ENCODE results near the gene XKR3.
"Not testable (repeated sequence)": the region's sequence is repeated elsewhere in the genome, so short reads cannot be mapped to it uniquely, and the experiment has no call there.

XKR3 gene

DNA sequence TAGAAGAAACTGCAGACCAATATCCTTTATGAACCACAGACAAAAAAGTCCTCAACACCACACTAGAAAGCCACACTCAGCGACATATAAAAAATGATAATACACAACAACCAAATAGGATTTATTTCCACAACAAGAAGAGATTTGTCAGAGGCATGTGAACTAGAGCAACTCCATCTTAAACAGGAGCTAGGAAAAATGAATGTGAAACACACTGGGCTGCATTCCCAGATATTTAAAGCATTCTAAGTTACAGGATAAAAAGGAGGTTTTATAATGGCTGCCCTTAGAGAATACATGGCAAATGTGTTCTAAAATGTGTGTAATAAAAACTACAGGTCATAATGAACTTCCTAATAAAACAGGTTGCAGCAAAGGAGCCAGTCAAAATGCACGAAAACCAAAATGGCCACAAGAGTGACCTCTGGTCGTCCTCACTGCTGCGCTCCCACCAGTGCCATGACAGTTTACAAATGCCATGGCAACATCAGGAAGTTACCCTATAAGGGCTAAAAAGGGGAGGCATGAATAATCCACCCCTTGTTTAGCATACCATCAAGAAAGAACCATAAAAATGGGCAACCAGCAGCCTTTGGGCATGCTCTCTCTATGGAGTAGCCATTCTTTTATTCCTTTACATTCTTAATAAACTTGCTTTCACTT is 21.8 kb downstream of the XKR3 start:
- no peak for DNase-seq

DNA sequence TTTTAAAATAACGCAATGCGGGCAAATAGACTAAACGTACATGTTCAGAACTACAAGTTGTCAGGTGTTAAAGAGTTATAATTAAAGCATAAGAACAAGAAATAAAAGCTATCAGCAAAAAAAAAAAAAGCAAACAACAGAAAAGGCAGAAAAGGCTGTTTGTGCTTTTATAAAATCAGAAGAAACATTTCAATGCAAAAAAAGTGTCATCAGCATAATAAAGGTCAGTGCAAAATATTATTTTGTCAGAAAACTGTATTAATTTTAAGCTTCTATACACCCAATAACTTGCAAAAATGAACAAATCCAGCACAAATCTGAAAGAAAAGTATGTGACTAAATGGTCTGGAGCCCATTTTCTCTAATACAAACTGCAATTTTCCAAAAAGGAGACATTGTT is 23.6 kb downstream of the XKR3 start:
- DNase-seq = no peak

DNA sequence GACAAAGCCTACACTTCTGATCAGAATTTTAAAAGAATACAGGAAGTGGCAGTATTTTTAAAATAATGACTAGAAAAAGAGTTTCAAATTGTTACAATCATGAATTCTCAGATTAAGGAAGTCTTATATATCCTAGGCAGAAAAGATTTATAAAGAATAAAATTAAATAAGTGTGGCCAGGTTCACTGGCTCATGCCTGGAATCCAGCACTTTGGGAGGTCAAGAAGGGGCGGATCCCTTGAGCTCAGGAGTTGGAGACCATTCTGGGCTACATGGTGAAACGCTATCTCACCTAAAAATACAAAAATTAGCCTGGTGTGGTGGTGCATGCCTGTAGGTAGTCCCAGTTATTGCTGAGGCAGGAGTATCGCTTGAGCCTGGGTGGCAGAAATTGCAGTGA is 24.1 kb downstream of the XKR3 start:
- no peak for DNase-seq

DNA sequence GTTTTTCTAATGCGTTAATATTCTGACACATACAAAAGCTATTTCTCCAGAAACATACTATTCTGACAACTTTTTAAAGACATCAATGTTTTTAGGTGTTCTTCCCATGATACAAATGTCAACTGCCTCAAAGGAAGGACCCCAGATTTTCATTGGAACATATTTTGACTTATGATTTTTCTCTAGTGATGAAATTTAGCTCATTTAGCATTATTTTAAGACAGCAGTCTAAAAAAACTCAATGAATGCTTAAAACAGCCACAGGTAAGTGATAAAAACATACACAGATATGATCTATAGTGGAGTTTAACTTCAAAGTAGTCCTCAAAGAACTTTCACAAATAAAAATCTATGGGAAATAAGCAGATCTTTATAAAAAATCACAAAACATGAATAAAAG is 24.9 kb downstream of the XKR3 start:
- DNase-seq = no peak

DNA sequence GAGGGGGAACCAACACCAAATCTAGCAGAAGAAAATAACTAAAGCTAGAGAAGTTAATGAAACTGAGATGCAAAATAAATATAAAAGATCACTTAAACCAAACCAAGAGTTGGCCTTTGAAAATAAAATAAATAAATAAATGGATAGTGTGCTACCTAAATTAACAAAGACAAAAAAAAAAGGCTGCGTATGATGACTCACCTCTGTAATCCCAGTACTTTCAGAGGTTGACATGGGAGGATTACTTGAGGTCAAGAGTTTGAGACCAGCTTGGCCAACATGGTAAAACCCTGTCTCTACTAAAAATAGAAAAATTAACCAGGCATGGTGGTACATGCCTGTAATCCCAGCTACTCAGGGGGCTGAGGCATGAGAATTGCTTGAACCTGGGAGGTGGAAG is 29.7 kb downstream of the XKR3 start:
- not testable (repeated sequence) for DNase-seq

DNA sequence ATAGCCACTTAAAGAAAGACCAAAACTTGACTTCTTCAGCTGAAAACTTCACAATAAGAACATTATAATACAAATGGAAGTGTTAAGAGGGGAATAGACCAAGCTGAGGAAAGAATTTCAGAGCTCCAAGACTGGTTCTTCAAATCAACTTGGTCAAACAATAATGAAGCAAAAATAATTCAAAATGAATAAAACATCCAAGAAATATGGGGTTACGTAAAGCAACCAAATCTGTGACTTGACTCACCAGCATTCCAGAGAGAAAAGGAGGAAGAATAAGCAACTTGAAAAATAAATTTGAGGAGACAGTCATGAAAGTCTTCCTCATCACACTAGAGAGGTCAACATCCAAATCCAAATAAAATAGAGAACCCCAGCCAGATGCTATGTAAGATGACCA is 31.4 kb downstream of the XKR3 start:
- no peak for DNase-seq

DNA sequence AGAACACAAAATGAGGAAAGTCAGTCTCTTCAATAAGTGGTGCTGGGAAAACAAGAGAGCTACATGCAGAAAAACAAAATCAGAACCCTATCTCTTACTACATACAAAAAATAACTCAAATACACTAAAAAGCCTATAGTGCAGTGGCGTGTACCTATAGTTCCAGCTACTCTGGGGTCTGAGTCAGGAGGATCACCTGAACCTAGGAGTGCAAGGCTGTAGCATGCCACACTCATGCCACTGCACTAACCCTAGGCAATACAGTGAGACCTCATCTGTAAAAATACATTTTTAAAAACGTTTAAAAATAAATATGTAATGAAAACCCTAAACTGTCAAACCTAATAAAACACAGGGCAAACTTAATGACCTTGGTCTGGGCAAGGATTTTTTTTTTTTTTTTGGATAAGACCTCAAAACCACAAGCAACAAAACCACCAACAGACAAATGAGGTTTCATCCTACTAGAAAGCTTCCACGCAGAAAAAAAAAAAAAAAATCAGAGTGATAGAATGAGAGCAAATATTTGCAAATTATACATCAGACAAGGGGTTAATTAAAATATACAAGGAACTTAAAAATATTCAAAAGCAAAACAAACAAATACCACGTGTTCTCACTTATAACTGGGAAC is 35.2 kb downstream of the XKR3 start:
- no peak for DNase-seq

DNA sequence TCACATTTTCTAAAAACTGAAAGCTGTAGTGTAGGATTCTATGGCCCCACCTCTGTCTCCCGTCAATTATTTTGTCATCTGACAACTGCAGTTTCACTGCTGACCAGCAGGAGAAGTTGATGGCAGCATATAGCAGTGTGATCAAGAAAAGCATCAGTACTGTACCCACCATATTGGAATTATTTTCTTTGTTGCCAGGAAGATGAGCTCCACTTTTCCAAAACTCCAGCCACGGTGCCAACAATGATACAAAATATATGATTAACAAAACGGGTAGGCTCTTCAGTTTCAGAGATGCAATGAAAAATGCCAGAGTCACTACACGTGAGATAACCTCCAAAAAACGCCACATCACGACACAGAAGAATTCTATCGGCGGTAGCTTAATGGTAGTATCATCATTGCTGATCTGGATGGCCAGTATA is 41.3 kb downstream of the XKR3 start:
- no peak for DNase-seq

DNA sequence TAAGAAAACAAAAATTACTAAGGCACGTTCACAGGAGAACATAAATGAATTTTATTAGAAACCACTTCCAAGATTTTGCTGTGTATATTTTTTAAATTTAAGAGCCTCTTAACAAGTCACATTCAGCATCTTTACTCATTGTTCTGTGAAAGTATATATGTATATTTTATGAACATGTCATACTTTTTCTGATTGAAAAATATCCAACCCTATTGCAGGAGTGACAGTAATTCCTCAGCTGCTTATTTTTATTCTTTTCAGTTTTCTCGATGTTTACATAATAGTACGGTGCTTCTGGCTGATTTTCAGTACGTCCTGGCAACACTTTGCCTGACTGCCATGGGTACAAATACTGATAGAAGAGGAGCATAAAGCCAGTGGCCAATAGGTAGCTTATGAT is 41.8 kb downstream of the XKR3 start:
- DNase-seq = no peak

DNA sequence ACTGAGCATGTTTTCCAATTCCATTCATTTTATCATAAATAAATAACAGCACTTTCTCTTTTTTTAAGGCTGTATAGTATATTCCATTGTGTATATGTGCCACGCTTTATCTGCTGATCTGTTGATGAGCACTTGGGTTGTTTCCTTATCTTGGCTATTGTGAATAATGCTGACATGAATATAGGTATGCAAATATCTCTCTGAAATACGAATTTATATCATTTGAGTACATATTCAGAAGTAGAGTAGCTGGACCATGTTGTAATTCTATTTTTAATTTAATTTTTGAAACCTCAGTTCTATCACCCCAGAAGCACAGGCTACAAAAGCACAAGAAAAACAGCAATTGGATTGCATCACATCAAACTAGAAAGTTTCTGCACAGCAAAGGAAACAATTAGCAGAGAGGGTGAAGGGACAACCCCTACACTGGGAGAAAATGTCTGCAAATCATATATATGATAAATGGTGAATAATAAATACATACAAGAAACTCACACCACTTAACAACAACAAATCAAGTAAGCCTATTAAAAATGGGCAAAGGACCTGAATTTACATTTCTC is 43.4 kb downstream of the XKR3 start:
- DNase-seq = no peak

DNA sequence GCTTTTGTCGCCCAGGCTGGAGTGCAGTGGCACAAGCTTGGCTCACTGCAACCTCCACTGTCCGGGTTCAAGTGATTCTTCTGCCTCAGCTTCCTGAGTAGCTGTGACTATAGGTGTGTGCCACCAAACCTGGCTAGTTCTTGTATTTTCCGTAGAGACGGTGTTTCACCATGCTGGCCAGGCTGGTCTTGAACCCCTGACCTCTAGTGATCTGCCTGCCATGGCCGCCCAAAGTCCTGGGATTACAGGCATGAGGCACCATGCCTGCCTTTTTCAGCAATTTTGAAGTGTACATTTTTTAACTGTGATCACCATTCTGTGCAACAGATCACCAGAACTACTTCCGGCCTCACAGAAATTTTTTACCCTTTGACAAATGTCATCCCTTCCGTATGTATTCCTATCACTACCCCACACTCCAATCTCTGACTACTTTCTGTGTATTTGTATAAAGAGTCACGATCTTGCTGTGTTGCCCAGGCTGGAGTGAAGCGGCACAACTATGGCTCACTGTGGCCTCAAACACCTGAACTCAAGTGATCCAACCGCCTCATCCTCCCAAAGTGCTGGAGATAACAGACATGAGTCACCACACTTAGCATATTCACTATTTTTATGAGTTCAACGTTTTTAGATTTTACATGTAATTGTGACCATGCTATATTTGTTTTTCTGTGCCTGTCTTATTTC is 44.0 kb downstream of the XKR3 start:
- no peak for DNase-seq

DNA sequence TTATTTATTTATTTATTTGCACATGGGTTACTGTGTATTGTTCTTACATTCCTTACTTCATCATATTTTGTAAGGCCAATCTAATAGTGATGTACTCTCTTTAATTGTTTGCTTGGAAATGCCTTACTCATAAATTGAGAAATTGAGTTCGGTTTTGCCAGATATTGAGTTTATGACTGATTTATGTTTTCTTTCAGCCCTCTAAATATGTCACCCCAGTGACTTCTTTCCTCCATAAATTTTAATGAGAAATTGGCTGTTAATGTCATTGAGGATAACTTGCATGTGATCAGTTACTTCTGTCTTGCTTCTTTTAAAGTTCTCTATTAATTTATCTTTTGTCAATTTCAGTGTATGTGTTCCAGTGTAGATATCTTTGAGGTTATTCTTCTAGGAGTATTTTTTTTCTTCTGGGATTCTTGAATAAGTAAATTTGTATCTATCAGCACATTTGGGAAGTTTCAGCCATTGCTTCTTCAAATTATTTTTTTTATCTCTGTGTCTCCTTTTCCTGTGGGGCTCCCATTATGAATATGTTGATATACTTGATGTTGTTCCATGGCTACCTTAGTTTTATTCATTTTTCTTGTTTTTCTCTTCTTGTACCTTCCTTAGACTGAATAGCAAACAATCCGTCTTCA is 47.8 kb downstream of the XKR3 start:
- DNase-seq = no peak

DNA sequence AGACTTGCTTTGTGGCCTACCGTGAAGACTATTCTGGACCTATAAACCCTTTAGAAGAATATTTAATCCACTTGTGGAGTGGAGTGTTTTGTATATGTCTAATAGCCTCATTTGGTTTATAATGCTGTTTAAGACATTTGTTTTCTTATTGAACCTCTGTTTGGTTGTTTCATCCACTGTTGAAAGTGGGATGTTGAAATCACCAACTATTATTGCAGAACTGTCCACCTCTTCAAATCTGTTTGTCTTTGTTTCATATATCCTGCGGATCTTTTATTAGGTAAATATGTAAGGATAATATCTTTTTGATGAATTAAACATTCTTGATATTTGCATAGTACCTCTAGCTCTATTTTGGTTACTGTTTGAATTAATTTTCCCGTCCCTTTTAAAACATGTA is 49.1 kb downstream of the XKR3 start:
- DNase-seq = no peak

DNA sequence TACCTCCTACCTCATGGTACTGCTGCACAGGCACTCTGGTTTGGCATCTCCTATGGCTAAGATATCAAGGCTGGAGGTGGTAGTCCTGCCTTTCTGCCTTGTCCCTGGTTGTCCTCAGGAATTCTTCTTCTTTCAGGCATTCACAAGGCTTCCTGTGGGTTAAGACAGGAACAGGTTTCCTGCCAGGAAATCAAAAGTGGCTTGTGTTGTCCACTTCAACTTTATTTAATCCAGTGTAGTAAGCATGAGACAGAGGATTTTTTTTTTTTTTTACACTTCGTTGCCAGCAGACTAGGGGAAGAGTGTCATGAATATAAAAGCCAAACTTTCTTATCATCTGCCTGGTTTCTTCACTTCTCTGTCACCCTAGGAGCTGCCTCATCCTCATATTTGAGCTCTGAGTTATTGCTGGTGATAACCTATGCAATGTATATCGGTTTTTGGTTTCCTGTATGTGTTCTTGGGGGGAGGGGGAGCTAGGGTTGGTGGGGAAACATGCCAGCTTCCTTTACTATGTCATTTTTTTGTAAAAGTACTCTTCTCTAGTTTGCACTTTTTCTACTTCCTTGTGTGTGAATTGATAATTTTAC is 50.2 kb downstream of the XKR3 start:
- no peak for DNase-seq

DNA sequence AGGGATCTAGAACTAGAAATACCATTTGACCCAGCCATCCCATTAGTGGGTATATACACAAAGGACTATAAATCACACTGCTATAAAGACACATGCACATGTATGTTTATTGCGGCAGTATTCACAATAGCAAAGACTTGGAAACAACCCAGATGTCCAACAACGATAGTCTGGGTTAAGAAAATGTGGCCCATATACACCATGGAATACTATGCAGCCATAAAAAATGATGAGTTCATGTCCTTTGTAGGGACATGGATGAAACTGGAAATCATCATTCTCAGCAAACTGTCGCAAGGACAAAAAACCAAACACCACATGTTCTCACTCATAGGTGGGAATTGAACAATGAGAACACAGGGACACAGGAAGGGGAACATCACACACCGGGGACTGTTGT is 53.6 kb downstream of the XKR3 start:
- not testable (repeated sequence) for DNase-seq

DNA sequence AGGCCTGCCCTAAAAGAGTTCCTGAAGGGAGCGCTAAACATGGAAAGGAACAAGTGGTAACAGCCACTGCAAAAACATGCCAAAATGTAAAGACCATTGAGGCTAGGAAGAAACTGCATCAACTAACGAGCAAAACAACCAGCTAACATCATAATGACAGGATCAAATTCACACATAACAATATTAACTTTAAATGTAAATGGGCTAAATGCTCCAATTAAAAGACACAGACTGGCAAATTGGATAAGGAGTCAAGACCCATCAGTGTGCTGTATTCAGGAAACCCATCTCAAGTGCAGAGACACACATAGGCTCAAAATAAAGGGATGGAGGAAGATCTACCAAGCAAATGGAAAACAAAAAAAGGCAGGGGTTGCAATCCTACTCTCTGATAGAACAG is 57.3 kb downstream of the XKR3 start:
- not testable (repeated sequence) for DNase-seq

DNA sequence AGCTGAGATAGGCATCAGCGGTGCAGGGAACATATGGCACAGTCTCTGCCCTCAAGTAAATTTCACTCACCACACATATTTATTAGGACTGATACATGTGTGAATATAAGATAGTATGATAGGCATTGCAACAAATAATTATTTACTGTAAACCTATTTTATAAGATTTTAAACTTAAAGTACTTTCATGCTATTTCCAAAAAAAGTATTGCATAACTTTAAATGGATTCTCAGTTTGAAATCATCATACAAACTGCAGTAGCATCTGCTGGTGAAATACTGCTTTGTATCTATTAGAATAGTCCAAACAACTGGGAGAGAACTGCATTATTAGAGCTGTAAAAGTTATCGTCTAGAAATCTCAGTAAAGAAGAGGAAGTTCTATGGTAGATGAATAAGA is 63.0 kb downstream of the XKR3 start:
- DNase-seq = not testable (repeated sequence)

DNA sequence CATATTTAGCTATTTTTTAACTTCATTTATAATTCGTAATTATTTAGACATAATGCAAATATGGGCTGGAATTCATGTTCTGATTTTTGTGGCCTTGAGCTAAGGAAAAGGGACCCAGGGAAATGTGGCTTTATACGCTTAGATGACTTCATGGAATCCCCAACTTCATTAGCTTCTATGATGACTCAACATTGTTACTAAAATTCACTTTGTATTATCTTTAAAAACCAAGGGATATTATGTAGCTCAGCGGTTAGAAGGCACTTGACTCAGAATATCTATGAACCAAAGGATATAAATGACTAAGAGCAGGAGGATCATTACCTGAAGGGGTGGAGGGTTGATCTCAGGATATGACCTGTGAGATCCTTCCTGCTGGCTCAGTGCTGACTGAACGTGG is 64.8 kb downstream of the XKR3 start:
- not testable (repeated sequence) for DNase-seq

DNA sequence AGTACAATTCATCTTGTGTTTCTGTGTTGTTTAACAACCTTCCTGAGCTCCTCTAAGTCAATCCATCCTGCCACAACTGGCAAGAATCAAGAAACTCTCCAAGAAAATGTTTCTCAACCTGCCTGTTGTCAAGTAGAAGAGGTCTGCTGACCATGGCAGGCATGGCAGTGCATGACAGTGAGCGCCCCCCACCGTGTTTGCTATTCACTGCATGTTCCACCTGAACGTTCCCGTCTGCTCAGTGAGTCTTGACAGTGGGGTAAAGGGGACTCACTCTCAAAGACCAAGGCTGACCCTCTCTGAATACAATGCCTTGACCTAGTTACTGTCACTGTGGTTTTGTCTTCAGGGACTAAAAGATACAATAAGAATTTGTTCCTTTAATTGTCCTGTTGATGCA is 75.9 kb downstream of the XKR3 start:
- not testable (repeated sequence) for DNase-seq

DNA sequence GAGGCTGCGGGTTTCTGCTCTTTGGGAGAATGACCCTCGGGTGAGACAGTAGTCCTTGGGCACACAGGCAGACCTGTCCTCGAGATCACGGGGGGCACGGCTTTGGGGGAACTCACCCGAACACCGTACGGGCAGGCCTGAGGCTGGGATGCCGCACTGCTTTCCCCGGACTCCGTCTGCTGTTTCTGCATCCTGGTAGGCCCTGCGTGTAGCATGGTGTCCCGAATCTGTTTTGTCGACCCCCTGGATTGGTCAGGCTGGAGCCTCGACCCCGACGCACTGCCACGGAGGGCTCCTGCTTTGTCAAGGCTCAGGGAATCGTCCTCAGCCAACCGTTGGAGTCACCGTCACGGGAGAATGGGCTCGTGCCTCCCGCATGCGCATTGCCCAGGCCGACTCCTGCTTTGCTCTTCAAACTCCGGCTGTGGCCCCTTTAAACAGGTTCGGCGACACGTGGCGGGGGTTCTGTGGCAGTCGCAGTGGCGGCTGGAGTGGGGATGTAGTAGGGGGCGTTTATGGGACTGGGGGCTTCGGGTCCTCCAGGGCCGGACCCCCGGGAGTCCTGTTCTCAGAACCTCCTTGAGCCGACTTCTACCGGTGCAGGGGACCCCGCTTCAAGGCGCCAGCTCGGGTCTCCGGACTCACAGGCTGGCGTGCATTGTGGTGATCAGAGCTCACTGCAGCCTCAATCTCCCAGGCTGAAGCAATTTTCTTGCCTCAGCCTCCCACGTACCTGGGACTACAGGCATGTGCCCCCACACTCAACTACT is 76.9 kb downstream of the XKR3 start:
- DNase-seq = not testable (repeated sequence)

DNA sequence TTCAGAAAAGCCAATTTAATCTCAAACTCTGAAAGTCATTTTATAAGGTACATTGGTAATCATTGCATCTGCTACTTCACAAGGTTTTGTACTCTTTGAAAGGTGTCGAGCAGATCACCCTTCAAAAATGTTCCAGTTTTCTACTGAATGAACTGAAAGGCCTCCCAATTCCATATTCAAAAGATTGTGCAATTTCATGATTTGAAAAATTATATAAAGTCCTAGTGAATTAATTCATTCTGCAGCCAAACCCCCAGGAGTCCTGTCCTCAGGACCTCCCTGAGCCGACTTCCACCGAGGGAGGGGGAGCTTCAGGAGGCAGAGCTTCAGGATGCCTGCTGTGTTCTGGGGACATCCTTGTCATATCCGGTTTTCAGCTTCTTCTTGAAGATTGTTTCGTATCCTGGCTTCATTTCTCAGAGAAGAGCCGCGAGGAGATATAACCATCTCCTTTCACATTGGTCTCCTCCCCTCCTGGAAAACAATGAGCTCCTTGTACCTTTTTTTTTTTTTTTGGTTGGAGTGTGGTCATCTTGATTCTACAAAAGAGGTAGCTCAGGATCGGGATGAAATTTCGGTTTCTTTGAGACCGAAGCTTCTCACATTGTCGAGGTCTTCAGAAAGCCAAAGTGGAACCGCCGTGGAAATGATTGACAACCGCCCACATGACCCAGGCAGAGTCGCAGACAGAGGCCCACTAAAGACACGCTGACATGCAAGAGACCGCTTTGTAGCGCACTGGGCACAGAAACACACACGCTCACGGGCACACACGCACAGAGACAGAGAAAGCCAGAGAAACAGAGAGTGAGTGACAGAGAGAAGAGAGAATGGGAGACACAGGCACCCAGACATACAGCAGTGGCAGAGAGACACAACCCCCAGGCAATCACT is 77.7 kb downstream of the XKR3 start:
- not testable (repeated sequence) for DNase-seq
